GM12873 (cell line): ENCODE measurements around the gene GPC6.

ENCODE experiments used
- CTCF ChIP-seq: IDR thresholded peaks from 2 replicates; pipeline ENCODE4 v1.5.1; 2012; ENCODE audit warnings: low read depth, mild to moderate bottlenecking, moderate library complexity, low read length, control low read depth; ENCODE audit not compliant: insufficient read depth; ENCODE audit errors: missing control alignments

GPC6 gene

GRCh38 chr13:94121686-94122085, 895.1 kb downstream of the GPC6 start:
- no peak for TF ChIP-seq CTCF

- no peak for TF ChIP-seq CTCF
Observed at GRCh38 chr13:94122300-94122915, 895.8 kb downstream of the GPC6 start.

- TF ChIP-seq CTCF, result no peak
Observed at GRCh38 chr13:94123557-94123956, 897.0 kb downstream of the GPC6 start.

GRCh38 chr13:94128430-94128829, 901.8 kb downstream of the GPC6 start:
- no peak for TF ChIP-seq CTCF

GRCh38 chr13:94129490-94129894, 902.9 kb downstream of the GPC6 start:
- no peak for TF ChIP-seq CTCF

- no peak for TF ChIP-seq CTCF
Observed at GRCh38 chr13:94138831-94139230, 912.2 kb downstream of the GPC6 start.

- no peak for TF ChIP-seq CTCF
Observed at GRCh38 chr13:94139393-94139995, 912.9 kb downstream of the GPC6 start.
